Peyer's patch (tissue), 4 donors: ENCODE data around the gene KRT26. TPM values are rescaled to one million over a fixed set of nuclear protein-coding genes. Genes with fewer than 3 reads are reported as not detected.

Experiments used
- DNase-seq, 3 donors: peaks; one replicate each; pipeline ENCODE4 v3.0.0-alpha.2; 2017 to 2019
- H3K27ac ChIP-seq, 4 donors: fragments of 200-600 bp; sonication (generic); one replicate each; pipeline ENCODE4 v1.5.1; 2016 to 2019
- H3K27me3 ChIP-seq, 2 donors: fragments of 200-600 bp; sonication (generic); one replicate each; pipeline ENCODE4 v1.5.1; 2019
- H3K36me3 ChIP-seq, 3 donors: fragments of 200-600 bp; sonication (generic); one replicate each; pipeline ENCODE4 v1.5.1; 2016 to 2019
- H3K4me1 ChIP-seq, 4 donors: fragments of 200-600 bp; sonication (generic); one replicate each; pipeline ENCODE4 v1.5.1; 2016 to 2019
- H3K4me3 ChIP-seq, 4 donors: fragments of 200-600 bp; sonication (generic); 1 replicate in 3 of 4; 2 replicates in 1 of 4; pipeline ENCODE4 v1.5.1; 2016 to 2019; ENCODE audit warnings: mild to moderate bottlenecking in 1 of 4
- H3K9me3 ChIP-seq, 4 donors: fragments of 200-600 bp; sonication (generic); one replicate each; pipeline ENCODE4 v1.5.1; 2016 to 2019; ENCODE audit warnings: mild to moderate bottlenecking in 1 of 4
- CTCF ChIP-seq, 6 experiments: fragments of 450-650 bp in 4 of 6; fragments of 200-600 bp in 2 of 6; sonication (generic) in 1 of 6; IDR thresholded peaks; one replicate each; pipeline ENCODE4 v1.5.1; 2017 to 2019; ENCODE audit warnings: antibody characterized with exemption in 6 of 6, mild to moderate bottlenecking in 3 of 6, moderate library complexity in 1 of 6
- POLR2A ChIP-seq, 2 donors: fragments of 450-650 bp; IDR thresholded peaks; one replicate each; pipeline ENCODE4 v1.5.1; 2017; ENCODE audit warnings: antibody characterized with exemption in 2 of 2, mild to moderate bottlenecking in 2 of 2, moderate library complexity in 2 of 2
- total RNA-seq, 4 donors: library from RNA; depleted of rRNA; stranded (reverse); fragments of >200 nt; gene quantifications; one replicate each; pipeline ENCODE4 v1.1.0, GENCODE V29; 2016

KRT26 gene
- total RNA-seq, 4 donors from 2014 or later = not detected

GRCh38 chr17:40801157-40801556 lies 29.2 kb upstream of the KRT26 start:
- Histone ChIP-seq H3K27me3 (no peaks in the 10 kb centered on the region), H3K36me3 (no peaks in the 10 kb centered on the region), H3K4me3 (no peak overlapping the region), H3K9me3 (no peaks in the 10 kb centered on the region), H3K27ac (no peak overlapping the region), H3K4me1 (no peaks in the 10 kb centered on the region)
- no peak for DNase-seq
- TF ChIP-seq POLR2A (IDR thresholded peaks at IDR 0.05) (no peak), CTCF (IDR thresholded peaks at IDR 0.05) (no peak)

GRCh38 chr17:40800381-40800780 lies 28.4 kb upstream of the KRT26 start:
- no peaks in the 10 kb centered on the region for H3K9me3 ChIP-seq
- H3K27ac ChIP-seq = no peak overlapping the region
- H3K4me3 ChIP-seq = no peak overlapping the region
- no peaks in the 10 kb centered on the region for H3K4me1 ChIP-seq
- H3K27me3 ChIP-seq = no peaks in the 10 kb centered on the region
- no peak for DNase-seq
- H3K36me3 ChIP-seq = no peaks in the 10 kb centered on the region
- TF ChIP-seq POLR2A (IDR thresholded peaks at IDR 0.05) = no peak
- TF ChIP-seq CTCF (IDR thresholded peaks at IDR 0.05) = no peak

- H3K9me3 ChIP-seq = no peaks in the 10 kb centered on the region
- no peak within 1 kb of the TSS for H3K27ac ChIP-seq
- no peaks in the 10 kb centered on the region for H3K36me3 ChIP-seq
- no peaks in the 10 kb centered on the region for H3K4me1 ChIP-seq
- DNase-seq = no peak
- no peak within 1 kb of the TSS for H3K4me3 ChIP-seq
- H3K27me3 ChIP-seq = no peaks in the 10 kb centered on the region
- TF ChIP-seq POLR2A (IDR thresholded peaks at IDR 0.05) (no peak), CTCF (IDR thresholded peaks at IDR 0.05) (no peak)
Measured at GRCh38 chr17:40799859-40800258, 27.9 kb upstream of the KRT26 start, which contains the start of gene KRT28. Gene KRT28, minus strand, starts transcription at chr17:40799959. Its CDS starts 66 bp downstream, at chr17:40799893.

GRCh38 chr17:40796846-40797245 lies 24.8 kb upstream of the KRT26 start:
- Histone ChIP-seq H3K9me3 (no peaks in the 10 kb centered on the region), H3K27ac (no peak overlapping the region), H3K36me3 (no peaks in the 10 kb centered on the region), H3K27me3 (no peaks in the 10 kb centered on the region), H3K4me3 (no peak overlapping the region), H3K4me1 (no peaks in the 10 kb centered on the region)
- no peak for TF ChIP-seq POLR2A (IDR thresholded peaks at IDR 0.05)
- no peak for TF ChIP-seq CTCF (IDR thresholded peaks at IDR 0.05)
- DNase-seq = no peak

- no peaks in the 10 kb centered on the region for H3K27me3 ChIP-seq
Measured at GRCh38 chr17:40795019-40795667, 23.1 kb upstream of the KRT26 start.

More at GRCh38 chr17:40795019-40795667, 23.1 kb upstream of the KRT26 start:
- DNase-seq = no peak
- no peaks in the 10 kb centered on the region for H3K4me1 ChIP-seq
- no peak overlapping the region for H3K27ac ChIP-seq
- H3K4me3 ChIP-seq = no peak overlapping the region
- TF ChIP-seq POLR2A (IDR thresholded peaks at IDR 0.05) (no peak), CTCF (IDR thresholded peaks at IDR 0.05) (no peak)
- H3K9me3 ChIP-seq = no peaks in the 10 kb centered on the region
- no peaks in the 10 kb centered on the region for H3K36me3 ChIP-seq
